ENCODE data around the gene ASB3. TPM values are rescaled to one million over a fixed set of nuclear protein-coding genes. Genes with fewer than 3 reads are reported as not detected.
"Not testable (repeated sequence)": the region's sequence is repeated elsewhere in the genome, so short reads cannot be mapped to it uniquely, and the experiment has no call there.

Gene ASB3
- total RNA-seq, 1 donor from 2014 or later: 36.6 TPM

- no peaks in the 10 kb centered on the region for H3K27me3 Mint-ChIP-seq (ENCODE audit: low read depth)
- no peak for DNase-seq (ENCODE audit: low spot score in 2 of 2, unreplicated experiment in 2 of 2)
- H3K4me3 Mint-ChIP-seq: no peak overlapping the region
- TF ChIP-seq, protein P1, sequence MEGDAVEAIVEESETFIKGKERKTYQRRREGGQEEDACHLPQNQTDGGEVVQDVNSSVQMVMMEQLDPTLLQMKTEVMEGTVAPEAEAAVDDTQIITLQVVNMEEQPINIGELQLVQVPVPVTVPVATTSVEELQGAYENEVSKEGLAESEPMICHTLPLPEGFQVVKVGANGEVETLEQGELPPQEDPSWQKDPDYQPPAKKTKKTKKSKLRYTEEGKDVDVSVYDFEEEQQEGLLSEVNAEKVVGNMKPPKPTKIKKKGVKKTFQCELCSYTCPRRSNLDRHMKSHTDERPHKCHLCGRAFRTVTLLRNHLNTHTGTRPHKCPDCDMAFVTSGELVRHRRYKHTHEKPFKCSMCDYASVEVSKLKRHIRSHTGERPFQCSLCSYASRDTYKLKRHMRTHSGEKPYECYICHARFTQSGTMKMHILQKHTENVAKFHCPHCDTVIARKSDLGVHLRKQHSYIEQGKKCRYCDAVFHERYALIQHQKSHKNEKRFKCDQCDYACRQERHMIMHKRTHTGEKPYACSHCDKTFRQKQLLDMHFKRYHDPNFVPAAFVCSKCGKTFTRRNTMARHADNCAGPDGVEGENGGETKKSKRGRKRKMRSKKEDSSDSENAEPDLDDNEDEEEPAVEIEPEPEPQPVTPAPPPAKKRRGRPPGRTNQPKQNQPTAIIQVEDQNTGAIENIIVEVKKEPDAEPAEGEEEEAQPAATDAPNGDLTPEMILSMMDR (IDR thresholded peaks at IDR 0.05; ENCODE audit: unreplicated experiment): no peak
- H3K36me3 Mint-ChIP-seq: peaks cover 14% of the 10 kb centered on the region
- peaks cover 9% of the 10 kb centered on the region for H3K4me1 Mint-ChIP-seq
- no peaks in the 10 kb centered on the region for H3K9me3 Mint-ChIP-seq
- H3K27ac Mint-ChIP-seq: no peak overlapping the region
These were observed 21.0 kb downstream of the ASB3 start for GRCh38 chr2:53765767-53766166.

GRCh38 chr2:53757206-53757605 lies 29.5 kb downstream of the ASB3 start:
- not testable (repeated sequence) for DNase-seq (ENCODE audit: low spot score in 2 of 2, unreplicated experiment in 2 of 2); H3K27me3 Mint-ChIP-seq (ENCODE audit: low read depth); H3K4me1 Mint-ChIP-seq; H3K4me3 Mint-ChIP-seq; H3K9me3 Mint-ChIP-seq; H3K27ac Mint-ChIP-seq
- H3K36me3 Mint-ChIP-seq: peaks cover 42% of the 10 kb centered on the region

DNA sequence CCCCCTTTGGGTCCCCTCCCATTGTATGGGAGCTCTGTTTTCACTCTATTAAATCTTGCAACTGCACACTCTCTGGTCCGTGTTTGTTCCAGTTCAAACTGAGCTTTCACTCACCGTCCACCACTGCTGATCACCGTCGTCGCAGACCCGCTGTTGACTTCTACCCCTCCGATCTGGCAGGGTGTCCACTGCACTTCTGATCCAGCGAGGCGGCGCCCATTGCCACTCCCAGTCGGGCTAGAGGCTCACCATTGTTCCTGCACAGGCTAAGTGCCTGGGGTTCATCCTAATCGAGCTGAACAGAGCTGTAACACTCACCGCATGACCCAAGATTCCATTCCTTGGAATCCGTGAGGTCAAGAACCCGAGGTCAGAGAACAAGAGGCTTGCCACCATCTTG lies 30.1 kb downstream of the ASB3 start:
- Mint-ChIP-seq H3K4me3 (no peak overlapping the region), H3K27me3 (ENCODE audit: low read depth) (no peaks in the 10 kb centered on the region), H3K9me3 (peaks cover 9% of the 10 kb centered on the region), H3K27ac (no peak overlapping the region), H3K4me1 (peaks cover 13% of the 10 kb centered on the region), H3K36me3 (peaks cover 37% of the 10 kb centered on the region)
- DNase-seq (ENCODE audit: low spot score in 2 of 2, unreplicated experiment in 2 of 2): no peak
- TF ChIP-seq, protein P1 (IDR thresholded peaks at IDR 0.05; ENCODE audit: unreplicated experiment): no peak

GRCh38 chr2:53755121-53755520 lies 31.6 kb downstream of the ASB3 start:
- peaks cover 9% of the 10 kb centered on the region for H3K9me3 Mint-ChIP-seq
- no peaks in the 10 kb centered on the region for H3K27me3 Mint-ChIP-seq (ENCODE audit: low read depth)
- H3K4me3 Mint-ChIP-seq: no peak overlapping the region
- H3K4me1 Mint-ChIP-seq: peaks cover 15% of the 10 kb centered on the region
- H3K27ac Mint-ChIP-seq: no peak overlapping the region
- H3K36me3 Mint-ChIP-seq: peaks cover 30% of the 10 kb centered on the region
- TF ChIP-seq, protein P1 (IDR thresholded peaks at IDR 0.05; ENCODE audit: unreplicated experiment): no peak
- no peak for DNase-seq (ENCODE audit: low spot score in 2 of 2, unreplicated experiment in 2 of 2)

DNA sequence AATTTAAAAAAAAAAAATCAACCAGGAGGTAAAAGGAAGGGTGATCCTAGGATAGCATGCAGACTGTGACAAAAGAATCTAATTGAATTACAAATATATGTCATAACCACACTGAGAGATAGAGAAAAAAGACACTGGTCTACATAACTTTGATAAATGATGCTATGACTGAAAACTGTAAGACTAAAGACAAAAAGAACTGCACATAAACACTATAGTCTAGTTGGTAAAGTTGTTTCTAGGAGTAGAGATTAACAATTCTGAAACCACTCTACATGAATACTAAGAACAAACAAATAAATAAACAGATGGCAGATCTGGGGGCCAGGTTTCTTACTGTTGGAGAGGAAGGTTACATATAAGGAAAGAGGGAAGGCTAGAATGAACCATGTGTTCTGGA lies 33.7 kb downstream of the ASB3 start:
- no peak overlapping the region for H3K4me3 Mint-ChIP-seq
- peaks cover 15% of the 10 kb centered on the region for H3K4me1 Mint-ChIP-seq
- TF ChIP-seq, protein P1 (IDR thresholded peaks at IDR 0.05; ENCODE audit: unreplicated experiment): no peak
- peaks cover 37% of the 10 kb centered on the region for H3K36me3 Mint-ChIP-seq
- DNase-seq (ENCODE audit: low spot score in 2 of 2, unreplicated experiment in 2 of 2): no peak
- peaks cover 9% of the 10 kb centered on the region for H3K9me3 Mint-ChIP-seq
- peak overlapping the region; percentile 64 for H3K27ac Mint-ChIP-seq
- H3K27me3 Mint-ChIP-seq (ENCODE audit: low read depth): no peaks in the 10 kb centered on the region

GRCh38 chr2:53752385-53752784 lies 34.4 kb downstream of the ASB3 start:
- no peak for DNase-seq (ENCODE audit: low spot score in 2 of 2, unreplicated experiment in 2 of 2)
- Mint-ChIP-seq H3K9me3 (peaks cover 5% of the 10 kb centered on the region), H3K27ac (peak overlapping the region; percentile 64), H3K4me1 (peaks cover 15% of the 10 kb centered on the region), H3K27me3 (ENCODE audit: low read depth) (no peaks in the 10 kb centered on the region), H3K4me3 (no peak overlapping the region), H3K36me3 (peaks cover 38% of the 10 kb centered on the region)
- TF ChIP-seq, protein P1 (IDR thresholded peaks at IDR 0.05; ENCODE audit: unreplicated experiment): no peak

Measured in mesothelial cell of epicardium (in vitro differentiated cells).